Stomach (tissue), 4 donors: ENCODE results near the gene TYROBP.

Experiments
- CTCF ChIP-seq, 7 experiments: fragments of 450-650 bp in 4 of 7; fragments of 200-600 bp in 3 of 7; sonication (generic) in 3 of 7; IDR thresholded peaks; one replicate each; pipeline ENCODE4 v1.5.1; 2016 to 2019; ENCODE audit warnings: antibody characterized with exemption in 7 of 7, control low read depth in 2 of 7, mild to moderate bottlenecking in 1 of 7
- EP300 ChIP-seq: sonication (generic); formaldehyde crosslinking; IDR thresholded peaks from one replicate; pipeline ENCODE4 v1.6.1; 2017; ENCODE audit warnings: antibody characterized with exemption
- POLR2A ChIP-seq, 4 donors: fragments of 450-650 bp; IDR thresholded peaks; one replicate each; pipeline ENCODE4 v1.6.1; 2016; ENCODE audit warnings: antibody characterized with exemption in 4 of 4, control low read depth in 2 of 4, mild to moderate bottlenecking in 1 of 4, moderate library complexity in 1 of 4
- POLR2AphosphoS5 ChIP-seq, 3 donors: sonication (generic); formaldehyde crosslinking; IDR thresholded peaks; one replicate each; pipeline ENCODE4 v1.6.1; 2016; ENCODE audit warnings: antibody characterized with exemption in 3 of 3

- TF ChIP-seq POLR2A (IDR thresholded peaks at IDR 0.05) (no peak), CTCF (IDR thresholded peaks at IDR 0.05) (no peak), EP300 (no peak), POLR2AphosphoS5 (IDR thresholded peaks at IDR 0.05) (no peak)
Observed at GRCh38 chr19:35870798-35871197, 37.3 kb downstream of the TYROBP start.
